ENCODE measurements around the gene HPF1.

GRCh38 chr4:169707958-169708643 lies 49.6 kb downstream of the HPF1 start:
- TF ChIP-seq CTCF (IDR thresholded peaks at IDR 0.05): no peak
- TF ChIP-seq POLR2AphosphoS5 (IDR thresholded peaks at IDR 0.05): no peak
- TF ChIP-seq POLR2A (IDR thresholded peaks at IDR 0.05): no peak
- no peak for TF ChIP-seq EP300 (IDR thresholded peaks at IDR 0.05)

Data from suprapubic skin (tissue), 4 donors.